Forelimb muscle (tissue), 1 donor: Measurements from ENCODE around the gene AOX1. TPM values are rescaled to one million over a fixed set of nuclear protein-coding genes. Genes with fewer than 3 reads are reported as not detected.
"Not testable (repeated sequence)": the region's sequence is repeated elsewhere in the genome, so short reads cannot be mapped to it uniquely, and the experiment has no call there.

ENCODE experiments used
- DNase-seq: peaks from one replicate; pipeline ENCODE4 v3.0.0-alpha.2; 2013; ENCODE audit warnings: low read depth
- polyA plus RNA-seq: library from polyadenylated mRNA; unstranded; fragments of 120-200 nt; gene quantifications from one replicate; pipeline ENCODE4 v1.2.1, GENCODE V29; 2013; ENCODE audit not compliant: insufficient read length

AOX1 gene
- 0.67 TPM for polyA plus RNA-seq

- no peak for DNase-seq
Measured at GRCh38 chr2:200585730-200586643, at the start of gene AOX1. Gene AOX1, plus strand, starts transcription at chr2:200586014. Its CDS starts 95 bp downstream, at chr2:200586109.

GRCh38 chr2:200538139-200538538 lies 47.7 kb upstream of the AOX1 start:
- no peak for DNase-seq

GRCh38 chr2:200540793-200541192 lies 45.0 kb upstream of the AOX1 start:
- DNase-seq, result no peak

- not testable (repeated sequence) for DNase-seq
Measured at GRCh38 chr2:200566596-200566995, 19.2 kb upstream of the AOX1 start.

GRCh38 chr2:200567932-200568331 lies 17.9 kb upstream of the AOX1 start:
- no peak for DNase-seq

GRCh38 chr2:200575957-200576356 lies 9.9 kb upstream of the AOX1 start:
- DNase-seq, result no peak

- DNase-seq, result no peak
Measured at GRCh38 chr2:200577027-200577426, 8.8 kb upstream of the AOX1 start.

GRCh38 chr2:200578778-200579177 lies 7.0 kb upstream of the AOX1 start:
- DNase-seq, result no peak

GRCh38 chr2:200584639-200585038 lies 1.2 kb upstream of the AOX1 start:
- no peak for DNase-seq

- DNase-seq, result no peak
Measured at GRCh38 chr2:200585340-200585729, 479 bp upstream of the AOX1 start.

- DNase-seq, result no peak
Measured at GRCh38 chr2:200586644-200586975, 796 bp downstream of the AOX1 start.

GRCh38 chr2:200587007-200587616 lies 1.3 kb downstream of the AOX1 start:
- DNase-seq, result no peak

GRCh38 chr2:200588076-200588678 lies 2.4 kb downstream of the AOX1 start:
- no peak for DNase-seq

GRCh38 chr2:200590090-200590489 lies 4.3 kb downstream of the AOX1 start:
- DNase-seq, result no peak

- no peak for DNase-seq
Measured at GRCh38 chr2:200591308-200591707, 5.5 kb downstream of the AOX1 start.

GRCh38 chr2:200592406-200593075 lies 6.7 kb downstream of the AOX1 start:
- DNase-seq, result no peak

GRCh38 chr2:200593905-200594304 lies 8.1 kb downstream of the AOX1 start:
- DNase-seq, result no peak

- DNase-seq, result no peak
Measured at GRCh38 chr2:200595913-200596312, 10.1 kb downstream of the AOX1 start.

- no peak for DNase-seq
Measured at GRCh38 chr2:200596774-200597570, 11.2 kb downstream of the AOX1 start.

GRCh38 chr2:200599206-200599605 lies 13.4 kb downstream of the AOX1 start:
- DNase-seq, result no peak

- no peak for DNase-seq
Measured at GRCh38 chr2:200600549-200601225, 14.9 kb downstream of the AOX1 start.
